Limb (tissue), 2 donors: Measurements from ENCODE around the gene CCRL2.

Experiments
- DNase-seq, 2 donors: peaks; one replicate each; pipeline ENCODE4 v3.0.0-alpha.2; 2016; ENCODE audit errors: extremely low spot score in 2 of 2

CCRL2 gene

DNA sequence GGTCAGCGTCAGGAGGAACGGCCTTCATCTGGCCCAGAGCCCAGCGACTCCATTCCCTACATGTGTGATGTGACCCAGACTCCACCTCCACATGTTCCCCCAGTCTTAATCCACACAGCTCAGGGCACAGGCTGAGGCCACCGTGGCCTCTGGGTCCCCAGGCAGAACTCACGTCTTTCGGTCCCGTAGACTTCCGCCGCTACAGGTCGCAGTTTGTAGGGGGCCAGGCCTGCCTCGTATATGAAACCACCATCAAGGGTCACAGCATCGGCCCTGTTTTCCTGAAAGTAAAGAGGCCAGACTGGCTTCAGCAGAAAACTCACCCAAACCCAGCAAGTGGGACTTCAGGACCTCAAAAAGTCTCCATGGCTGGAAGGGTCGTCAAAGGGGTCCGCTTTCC lies 49.1 kb downstream of the CCRL2 start:
- DNase-seq, result no peak
